ENCODE results near the gene ABCA12. TPM values are rescaled to one million over a fixed set of nuclear protein-coding genes. Genes with fewer than 3 reads are reported as not detected.

ABCA12 gene
- total RNA-seq, 1 donor from 2014 or later = 0.17 TPM

DNA sequence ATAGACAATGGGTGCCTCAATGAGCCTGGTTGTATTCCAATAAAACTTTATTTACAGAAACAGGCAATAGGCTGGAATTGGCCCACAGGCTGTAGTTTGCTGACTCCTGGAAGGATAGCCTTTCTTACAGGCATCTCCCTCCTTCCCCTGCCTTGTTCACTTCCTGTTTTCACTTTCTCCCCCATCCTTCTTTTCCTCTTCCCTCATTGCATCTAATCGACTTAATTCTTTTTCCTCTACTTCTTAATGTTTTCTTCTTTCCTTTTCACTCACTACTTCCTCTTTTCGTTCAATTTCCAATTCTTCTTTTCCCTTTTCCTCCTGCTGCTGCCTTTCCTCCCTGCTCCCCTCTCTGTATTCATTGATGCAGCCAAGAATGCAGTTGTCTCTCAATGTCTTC is 70.0 kb downstream of the ABCA12 start:
- no peak overlapping the region for H3K4me2 ChIP-seq
- no peaks in the 10 kb centered on the region for H3K27me3 ChIP-seq
- TF ChIP-seq, protein P1, sequence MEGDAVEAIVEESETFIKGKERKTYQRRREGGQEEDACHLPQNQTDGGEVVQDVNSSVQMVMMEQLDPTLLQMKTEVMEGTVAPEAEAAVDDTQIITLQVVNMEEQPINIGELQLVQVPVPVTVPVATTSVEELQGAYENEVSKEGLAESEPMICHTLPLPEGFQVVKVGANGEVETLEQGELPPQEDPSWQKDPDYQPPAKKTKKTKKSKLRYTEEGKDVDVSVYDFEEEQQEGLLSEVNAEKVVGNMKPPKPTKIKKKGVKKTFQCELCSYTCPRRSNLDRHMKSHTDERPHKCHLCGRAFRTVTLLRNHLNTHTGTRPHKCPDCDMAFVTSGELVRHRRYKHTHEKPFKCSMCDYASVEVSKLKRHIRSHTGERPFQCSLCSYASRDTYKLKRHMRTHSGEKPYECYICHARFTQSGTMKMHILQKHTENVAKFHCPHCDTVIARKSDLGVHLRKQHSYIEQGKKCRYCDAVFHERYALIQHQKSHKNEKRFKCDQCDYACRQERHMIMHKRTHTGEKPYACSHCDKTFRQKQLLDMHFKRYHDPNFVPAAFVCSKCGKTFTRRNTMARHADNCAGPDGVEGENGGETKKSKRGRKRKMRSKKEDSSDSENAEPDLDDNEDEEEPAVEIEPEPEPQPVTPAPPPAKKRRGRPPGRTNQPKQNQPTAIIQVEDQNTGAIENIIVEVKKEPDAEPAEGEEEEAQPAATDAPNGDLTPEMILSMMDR (IDR thresholded peaks at IDR 0.05) = no peak
- TF ChIP-seq EZH2phosphoT487 (IDR thresholded peaks at IDR 0.05) (no peak), EZH2 (IDR thresholded peaks at IDR 0.05) (no peak)
- no peak overlapping the region for H3K4me3 ChIP-seq
- Mint-ChIP-seq H3K27me3 (ENCODE audit: insufficient read depth, low read depth) (peaks cover 2% of the 10 kb centered on the region), H3K9me3 (no peaks in the 10 kb centered on the region), H3K36me3 (no peaks in the 10 kb centered on the region), H3K4me3 (no peak overlapping the region), H3K4me1 (no peaks in the 10 kb centered on the region), H3K27ac (no peak overlapping the region)
- no peak overlapping the region for H3K9ac ChIP-seq
- no peak for DNase-seq (ENCODE audit: low spot score)
- no peaks in the 10 kb centered on the region for H3F3A ChIP-seq (ENCODE audit: low read depth)
- peak overlapping the region; percentile 46 for H2AFZ ChIP-seq (replicated peaks)
- H3K79me2 ChIP-seq (ENCODE audit: low read depth) = no peaks in the 10 kb centered on the region
- no peak overlapping the region for H3K27ac ChIP-seq
- H3K9me3 ChIP-seq (ENCODE audit: low read depth) = no peaks in the 10 kb centered on the region
- no peaks in the 10 kb centered on the region for H3K36me3 ChIP-seq
- no peaks in the 10 kb centered on the region for H3K4me1 ChIP-seq
- no peaks in the 10 kb centered on the region for H4K20me1 ChIP-seq (ENCODE audit: low read depth)

DNA sequence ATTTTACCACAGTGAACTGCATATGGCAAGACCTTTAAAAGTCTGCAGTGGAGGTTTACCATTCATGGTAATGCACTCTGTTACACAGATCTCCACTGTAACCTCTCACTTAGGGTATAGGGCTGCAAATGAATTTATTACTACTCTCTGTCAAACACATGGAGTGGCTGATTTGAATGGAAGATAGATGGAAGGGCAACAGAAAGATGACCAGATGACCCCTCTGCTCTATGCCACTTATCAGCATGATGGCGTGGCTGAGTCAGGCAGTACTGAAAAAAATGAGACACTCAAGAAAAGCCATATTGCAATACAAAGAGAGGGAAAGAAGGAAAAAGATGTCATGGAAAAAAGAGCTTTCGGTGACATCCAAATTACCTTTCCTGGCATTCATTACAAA is 72.3 kb downstream of the ABCA12 start:
- no peak overlapping the region for H3K27ac ChIP-seq
- no peaks in the 10 kb centered on the region for H4K20me1 ChIP-seq (ENCODE audit: low read depth)
- H3K27me3 ChIP-seq = no peaks in the 10 kb centered on the region
- no peaks in the 10 kb centered on the region for H3K4me1 ChIP-seq
- DNase-seq (ENCODE audit: low spot score) = no peak
- H3F3A ChIP-seq (ENCODE audit: low read depth) = no peaks in the 10 kb centered on the region
- no peak overlapping the region for H3K27ac Mint-ChIP-seq
- no peaks in the 10 kb centered on the region for H3K36me3 Mint-ChIP-seq
- no peak overlapping the region for H3K4me2 ChIP-seq
- H3K9me3 Mint-ChIP-seq = no peaks in the 10 kb centered on the region
- H3K4me1 Mint-ChIP-seq = peaks cover 1% of the 10 kb centered on the region
- H3K9me3 ChIP-seq (ENCODE audit: low read depth) = no peaks in the 10 kb centered on the region
- no peak for TF ChIP-seq EZH2phosphoT487 (IDR thresholded peaks at IDR 0.05)
- no peak for TF ChIP-seq EZH2 (IDR thresholded peaks at IDR 0.05)
- TF ChIP-seq, protein P1 (IDR thresholded peaks at IDR 0.05) = no peak
- H3K4me3 Mint-ChIP-seq = no peak overlapping the region
- H3K79me2 ChIP-seq (ENCODE audit: low read depth) = no peaks in the 10 kb centered on the region
- no peak overlapping the region for H3K9ac ChIP-seq
- H3K36me3 ChIP-seq = no peaks in the 10 kb centered on the region
- no peak overlapping the region for H2AFZ ChIP-seq (replicated peaks)
- no peak overlapping the region for H3K4me3 ChIP-seq
- no peaks in the 10 kb centered on the region for H3K27me3 Mint-ChIP-seq (ENCODE audit: insufficient read depth, low read depth)

DNA sequence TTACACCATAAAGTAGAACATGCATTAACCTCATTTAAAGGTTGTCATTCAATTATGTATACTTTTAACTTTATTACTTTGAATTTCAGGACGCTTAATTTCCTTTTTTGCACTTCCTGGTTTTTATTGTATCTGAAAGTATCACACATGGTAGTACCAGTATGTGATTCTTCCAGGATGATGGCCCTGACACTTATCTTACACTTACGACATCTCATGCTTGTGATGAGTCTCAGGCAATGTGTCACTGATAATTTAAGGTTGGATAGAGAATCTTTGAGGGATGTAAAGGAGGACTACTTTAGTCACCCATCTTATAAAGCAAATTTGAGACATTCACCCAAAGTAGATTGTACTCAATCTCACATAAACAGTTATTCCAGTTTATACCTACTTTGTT is 74.9 kb downstream of the ABCA12 start:
- Histone ChIP-seq H3K4me2 (no peak overlapping the region), H3K9ac (no peak overlapping the region), H3K36me3 (no peaks in the 10 kb centered on the region), H3K4me1 (no peaks in the 10 kb centered on the region), H4K20me1 (ENCODE audit: low read depth) (no peaks in the 10 kb centered on the region), H3K79me2 (ENCODE audit: low read depth) (no peaks in the 10 kb centered on the region), H3K27ac (no peak overlapping the region), H3K4me3 (no peak overlapping the region), H3F3A (ENCODE audit: low read depth) (no peaks in the 10 kb centered on the region), H3K9me3 (ENCODE audit: low read depth) (no peaks in the 10 kb centered on the region), H3K27me3 (no peaks in the 10 kb centered on the region), H2AFZ (replicated peaks) (no peak overlapping the region)
- no peaks in the 10 kb centered on the region for H3K27me3 Mint-ChIP-seq (ENCODE audit: insufficient read depth, low read depth)
- DNase-seq (ENCODE audit: low spot score) = no peak
- no peak overlapping the region for H3K4me3 Mint-ChIP-seq
- H3K4me1 Mint-ChIP-seq = peaks cover 6% of the 10 kb centered on the region
- H3K36me3 Mint-ChIP-seq = no peaks in the 10 kb centered on the region
- H3K27ac Mint-ChIP-seq = no peak overlapping the region
- no peak for TF ChIP-seq EZH2phosphoT487 (IDR thresholded peaks at IDR 0.05)
- TF ChIP-seq, protein P1 (IDR thresholded peaks at IDR 0.05) = no peak
- TF ChIP-seq EZH2 (IDR thresholded peaks at IDR 0.05) = no peak
- no peaks in the 10 kb centered on the region for H3K9me3 Mint-ChIP-seq
